GM23338 (cell line): ENCODE measurements around the gene MAP3K13.

Source experiments
- CTCF ChIP-seq, 2 experiments: fragments of 200-600 bp in 1 of 2; sonication (generic) in 1 of 2; conservative IDR thresholded peaks; 2 replicates each; pipeline versions ENCODE4 v1.5.1 to v1.6.1; 2016 to 2017; ENCODE audit warnings: antibody characterized with exemption in 2 of 2, low read depth in 2 of 2, mild to moderate bottlenecking in 2 of 2, moderate library complexity in 1 of 2
- EZH2phosphoT487 ChIP-seq: fragments of 200-600 bp; sonication (generic); IDR thresholded peaks from one replicate; pipeline ENCODE4 v1.8.1; 2018; ENCODE audit warnings: antibody characterized with exemption; ENCODE audit not compliant: unreplicated experiment
- POLR2AphosphoS5 ChIP-seq: IDR thresholded peaks from 2 replicates; pipeline ENCODE4 v1.6.1; 2016; ENCODE audit warnings: antibody characterized with exemption, low read depth
- REST ChIP-seq: IDR thresholded peaks from one replicate; pipeline ENCODE4 v1.6.1; 2018; ENCODE audit warnings: antibody characterized with exemption; ENCODE audit not compliant: unreplicated experiment

- no peak for TF ChIP-seq CTCF (conservative IDR thresholded peaks at IDR 0.05; ENCODE audit: low read depth in 2 of 2)
- TF ChIP-seq POLR2AphosphoS5, result no peak
- no peak for TF ChIP-seq REST
- no peak for TF ChIP-seq EZH2phosphoT487
Observed at GRCh38 chr3:185439745-185440466, 77.0 kb downstream of the MAP3K13 start.
